Liver (tissue), 9 donors: ENCODE results near the gene ST6GALNAC3. TPM values are rescaled to one million over a fixed set of nuclear protein-coding genes. Genes with fewer than 3 reads are reported as not detected.

ENCODE experiments used
- DNase-seq: peaks from one replicate; pipeline ENCODE4 v3.0.0-alpha.2; 2017; ENCODE audit warnings: low spot score
- H3K27ac ChIP-seq, 2 donors: one replicate each; pipeline ENCODE4 v1.7.0; 2013; ENCODE audit warnings: inconsistent platforms in 2 of 2, low read length in 2 of 2, control low read depth in 1 of 2, low read depth in 1 of 2, mild to moderate bottlenecking in 1 of 2
- H3K27me3 ChIP-seq, 4 donors: one replicate each; pipeline versions ENCODE4 v1.6.1 to v1.7.0; 2013; ENCODE audit warnings: low read length in 3 of 4, inconsistent platforms in 1 of 4, mild to moderate bottlenecking in 1 of 4, moderate library complexity in 1 of 4; ENCODE audit not compliant: control insufficient read depth in 4 of 4, insufficient read depth in 4 of 4
- H3K36me3 ChIP-seq, 4 donors: one replicate each; pipeline versions ENCODE4 v1.6.1 to v1.7.0; 2013; ENCODE audit warnings: low read length in 3 of 4, mild to moderate bottlenecking in 3 of 4, low read depth in 1 of 4, moderate library complexity in 1 of 4; ENCODE audit not compliant: control insufficient read depth in 4 of 4, insufficient read depth in 3 of 4
- H3K4me1 ChIP-seq, 4 donors: one replicate each; pipeline versions ENCODE4 v1.6.1 to v1.7.0; 2013; ENCODE audit warnings: low read length in 3 of 4, mild to moderate bottlenecking in 3 of 4, moderate library complexity in 1 of 4; ENCODE audit not compliant: control insufficient read depth in 4 of 4, insufficient read depth in 4 of 4
- H3K4me3 ChIP-seq, 3 donors: one replicate each; pipeline versions ENCODE4 v1.6.1 to v1.7.0; 2013; ENCODE audit warnings: low read length in 3 of 3, control low read depth in 1 of 3, low read depth in 1 of 3, mild to moderate bottlenecking in 1 of 3
- H3K9ac ChIP-seq, 2 donors: one replicate each; pipeline ENCODE4 v1.7.0; 2013; ENCODE audit warnings: low read length in 2 of 2, mild to moderate bottlenecking in 2 of 2, moderate library complexity in 2 of 2, control low read depth in 1 of 2, low read depth in 1 of 2
- H3K9me3 ChIP-seq, 4 donors: one replicate each; pipeline versions ENCODE4 v1.6.1 to v1.7.0; 2013; ENCODE audit warnings: low read length in 3 of 4; ENCODE audit not compliant: control insufficient read depth in 4 of 4
- ATF3 ChIP-seq: IDR thresholded peaks from 2 replicates; pipeline ENCODE4 v1.6.1; 2016; ENCODE audit warnings: antibody characterized with exemption
- CTCF ChIP-seq: fragments of 150-350 bp; IDR thresholded peaks from 2 replicates; pipeline ENCODE4 v1.5.1; 2017; ENCODE audit warnings: improper control_type of control experiment, low read depth, low read length; ENCODE audit not compliant: missing input control
- EGR1 ChIP-seq, 2 donors: IDR thresholded peaks; 2 replicates each; pipeline ENCODE4 v1.6.1; 2016 to 2018; ENCODE audit warnings: antibody characterized with exemption in 2 of 2, low read depth in 2 of 2
- FOXA1 ChIP-seq: IDR thresholded peaks from 2 replicates; pipeline ENCODE4 v1.6.1; 2016; ENCODE audit warnings: antibody characterized with exemption
- FOXA2 ChIP-seq: IDR thresholded peaks from 2 replicates; pipeline ENCODE4 v1.6.1; 2016; ENCODE audit warnings: antibody characterized with exemption
- HNF4A ChIP-seq, 2 donors: conservative IDR thresholded peaks; 2 replicates each; pipeline ENCODE4 v1.6.1; 2016; ENCODE audit warnings: antibody characterized with exemption in 2 of 2, mild to moderate bottlenecking in 2 of 2
- HNF4G ChIP-seq: IDR thresholded peaks from 2 replicates; pipeline ENCODE4 v1.6.1; 2016; ENCODE audit warnings: antibody characterized with exemption
- JUND ChIP-seq, 2 donors: IDR thresholded peaks; 2 replicates each; pipeline ENCODE4 v1.6.1; 2016; ENCODE audit warnings: antibody characterized with exemption in 2 of 2
- MAX ChIP-seq: IDR thresholded peaks from 2 replicates; pipeline ENCODE4 v1.6.1; 2016; ENCODE audit warnings: antibody characterized with exemption
- REST ChIP-seq: IDR thresholded peaks from 2 replicates; pipeline ENCODE4 v1.6.1; 2016; ENCODE audit warnings: antibody characterized with exemption, mild to moderate bottlenecking
- RXRA ChIP-seq, 2 donors: IDR thresholded peaks; 2 replicates each; pipeline ENCODE4 v1.6.1; 2017 to 2018; ENCODE audit warnings: antibody characterized with exemption in 2 of 2, mild to moderate bottlenecking in 1 of 2
- YY1 ChIP-seq: IDR thresholded peaks from 2 replicates; pipeline ENCODE4 v1.6.1; 2016; ENCODE audit warnings: antibody characterized with exemption, mild to moderate bottlenecking
- WGBS: extraction: QIAGEN DNeasy Blood & Tissue Kit; methylation state at CpG from one replicate; pipeline ENCODE4 v1.1.7; 2013; 5-methylcytosine and 5-hydroxymethylcytosine counted together
- polyA plus RNA-seq, 2 donors: library from polyadenylated mRNA; stranded (reverse) in 1 of 2; unstranded in 1 of 2; fragments of 200-250 nt in 1 of 2; fragments of >200 nt in 1 of 2; fragmentation: Nextera tagmentation in 1 of 2; extraction: Ambion mirVana in 1 of 2; gene quantifications; one replicate each; pipeline versions ENCODE4 v1.2.1 to v1.2.3, GENCODE V29; 2013 to 2015
- total RNA-seq, 2 donors: library from RNA; depleted of rRNA; stranded (reverse); fragments of >200 nt; gene quantifications; one replicate each; pipeline ENCODE4 v1.2.3, GENCODE V29; 2014
- donor health status: healthy.
- donor health status: healthy.
- donor health status: healthy.
- donor health status: healthy.
- donor health status: healthy.

The ST6GALNAC3 gene
- total and polyA plus RNA-seq, 4 donors = 1.2 to 5.0 (median 3.2) TPM

GRCh38 chr1:76572229-76572628 lies 497.7 kb downstream of the ST6GALNAC3 start:
- Histone ChIP-seq H3K36me3 (no peaks in the 10 kb centered on the region), H3K9ac (no peak overlapping the region), H3K9me3 (no peaks in the 10 kb centered on the region), H3K4me1 (no peaks in the 10 kb centered on the region), H3K27me3 (no peaks in the 10 kb centered on the region), H3K27ac (no peak overlapping the region), H3K4me3 (no peak overlapping the region)
- TF ChIP-seq RXRA (IDR thresholded peaks at IDR 0.05) = no peak
- TF ChIP-seq MAX = no peak
- TF ChIP-seq HNF4G = no peak
- no peak for TF ChIP-seq EGR1 (IDR thresholded peaks at IDR 0.05; ENCODE audit: low read depth in 2 of 2)
- no peak for DNase-seq

- no peaks in the 10 kb centered on the region for H3K9me3 ChIP-seq
- H3K27me3 ChIP-seq = no peaks in the 10 kb centered on the region
- no peaks in the 10 kb centered on the region for H3K4me1 ChIP-seq
- WGBS = 81% methylated on average over 3 of the region's 3 CpGs
- no peak for DNase-seq
- H3K4me3 ChIP-seq = no peak overlapping the region
- H3K9ac ChIP-seq = no peak overlapping the region
- H3K27ac ChIP-seq = no peak overlapping the region
- H3K36me3 ChIP-seq = no peaks in the 10 kb centered on the region
- no peak for TF ChIP-seq CTCF
- TF ChIP-seq FOXA1 = no peak
- no peak for TF ChIP-seq YY1
- TF ChIP-seq REST = no peak
- TF ChIP-seq RXRA (IDR thresholded peaks at IDR 0.05) = no peak
- TF ChIP-seq ATF3 = no peak
- no peak for TF ChIP-seq FOXA2
- TF ChIP-seq JUND (IDR thresholded peaks at IDR 0.05) = no peak
- TF ChIP-seq EGR1 (IDR thresholded peaks at IDR 0.05; ENCODE audit: low read depth in 2 of 2) = no peak
These were observed 502.5 kb downstream of the ST6GALNAC3 start for GRCh38 chr1:76576876-76577524.

- Histone ChIP-seq H3K4me3 (no peak overlapping the region), H3K9me3 (no peaks in the 10 kb centered on the region), H3K9ac (no peak overlapping the region), H3K27ac (no peak overlapping the region), H3K27me3 (no peaks in the 10 kb centered on the region), H3K36me3 (no peaks in the 10 kb centered on the region), H3K4me1 (no peaks in the 10 kb centered on the region)
- WGBS = 75% methylated on average over 3 of the region's 3 CpGs
- no peak for DNase-seq
- TF ChIP-seq HNF4A (conservative IDR thresholded peaks at IDR 0.05) = no peak
- no peak for TF ChIP-seq YY1
These were observed 503.1 kb downstream of the ST6GALNAC3 start for GRCh38 chr1:76577525-76578185.
